HG03103 (cell line): Measurements from ENCODE around the gene CNTNAP2.

Experiments
- ATAC-seq: cut with Tn5 transposase; IDR thresholded peaks from one replicate; pipeline ENCODE4 v1.9.1; 2021; ENCODE audit warnings: low read depth; ENCODE audit not compliant: unreplicated experiment

The CNTNAP2 gene

GRCh38 chr7:147857152-147858140, 1740.8 kb downstream of the CNTNAP2 start:
- ATAC-seq = no peak

- no peak for ATAC-seq
These were observed 1741.8 kb downstream of the CNTNAP2 start for GRCh38 chr7:147858421-147858820.

- no peak for ATAC-seq
These were observed 1742.4 kb downstream of the CNTNAP2 start for GRCh38 chr7:147859033-147859432.

- ATAC-seq = no peak
These were observed 1742.9 kb downstream of the CNTNAP2 start for GRCh38 chr7:147859486-147859885.

GRCh38 chr7:147861058-147861716, 1744.6 kb downstream of the CNTNAP2 start:
- no peak for ATAC-seq

- no peak for ATAC-seq
These were observed 1745.3 kb downstream of the CNTNAP2 start for GRCh38 chr7:147861945-147862344.

- no peak for ATAC-seq
These were observed 1752.9 kb downstream of the CNTNAP2 start for GRCh38 chr7:147869456-147869855.

- no peak for ATAC-seq
These were observed 1762.5 kb downstream of the CNTNAP2 start for GRCh38 chr7:147878912-147879661.

GRCh38 chr7:147885869-147886268, 1769.3 kb downstream of the CNTNAP2 start:
- ATAC-seq = no peak

- ATAC-seq = no peak
These were observed 1777.7 kb downstream of the CNTNAP2 start for GRCh38 chr7:147894271-147894670.

- ATAC-seq = no peak
These were observed 1779.5 kb downstream of the CNTNAP2 start for GRCh38 chr7:147896121-147896520.

- ATAC-seq = no peak
These were observed 1787.1 kb downstream of the CNTNAP2 start for GRCh38 chr7:147903536-147904218.

- ATAC-seq = no peak
These were observed 1787.6 kb downstream of the CNTNAP2 start for GRCh38 chr7:147904219-147904576.

GRCh38 chr7:147909431-147910148, 1793.0 kb downstream of the CNTNAP2 start:
- no peak for ATAC-seq

GRCh38 chr7:147911201-147911601, 1794.6 kb downstream of the CNTNAP2 start:
- ATAC-seq = no peak

GRCh38 chr7:147912291-147912690, 1795.7 kb downstream of the CNTNAP2 start:
- ATAC-seq = no peak

GRCh38 chr7:147912946-147913638, 1796.5 kb downstream of the CNTNAP2 start:
- no peak for ATAC-seq

- ATAC-seq = no peak
These were observed 1799.2 kb downstream of the CNTNAP2 start for GRCh38 chr7:147915781-147916180.

GRCh38 chr7:147916573-147916972, 1800.0 kb downstream of the CNTNAP2 start:
- no peak for ATAC-seq
